Epithelial cell of esophagus (primary cell): ENCODE data around the gene GPS1.

Experiments
- DNase-seq: peaks from one replicate; pipeline ENCODE4 v3.0.0; 2010; ENCODE audit warnings: low read depth
- H3K4me3 ChIP-seq: 2 replicates; pipeline ENCODE4 v1.5.1; 2011; ENCODE audit warnings: mild to moderate bottlenecking, low read length, control low read depth
- TF ChIP-seq, protein P1 (sequence below): IDR thresholded peaks from 2 replicates; pipeline ENCODE4 v1.5.1; 2011; ENCODE audit warnings: low read depth, mild to moderate bottlenecking, low read length, control low read depth, inconsistent platforms; ENCODE audit not compliant: insufficient read depth; ENCODE audit errors: missing control alignments

The GPS1 gene

GRCh38 chr17:82047914-82048570, 3.7 kb upstream of the GPS1 start:
- TF ChIP-seq, protein P1, sequence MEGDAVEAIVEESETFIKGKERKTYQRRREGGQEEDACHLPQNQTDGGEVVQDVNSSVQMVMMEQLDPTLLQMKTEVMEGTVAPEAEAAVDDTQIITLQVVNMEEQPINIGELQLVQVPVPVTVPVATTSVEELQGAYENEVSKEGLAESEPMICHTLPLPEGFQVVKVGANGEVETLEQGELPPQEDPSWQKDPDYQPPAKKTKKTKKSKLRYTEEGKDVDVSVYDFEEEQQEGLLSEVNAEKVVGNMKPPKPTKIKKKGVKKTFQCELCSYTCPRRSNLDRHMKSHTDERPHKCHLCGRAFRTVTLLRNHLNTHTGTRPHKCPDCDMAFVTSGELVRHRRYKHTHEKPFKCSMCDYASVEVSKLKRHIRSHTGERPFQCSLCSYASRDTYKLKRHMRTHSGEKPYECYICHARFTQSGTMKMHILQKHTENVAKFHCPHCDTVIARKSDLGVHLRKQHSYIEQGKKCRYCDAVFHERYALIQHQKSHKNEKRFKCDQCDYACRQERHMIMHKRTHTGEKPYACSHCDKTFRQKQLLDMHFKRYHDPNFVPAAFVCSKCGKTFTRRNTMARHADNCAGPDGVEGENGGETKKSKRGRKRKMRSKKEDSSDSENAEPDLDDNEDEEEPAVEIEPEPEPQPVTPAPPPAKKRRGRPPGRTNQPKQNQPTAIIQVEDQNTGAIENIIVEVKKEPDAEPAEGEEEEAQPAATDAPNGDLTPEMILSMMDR: no peak
- no peak overlapping the region for H3K4me3 ChIP-seq
- no peak for DNase-seq

GRCh38 chr17:82048571-82048971, 3.1 kb upstream of the GPS1 start:
- DNase-seq: no peak
- H3K4me3 ChIP-seq: no peak overlapping the region
- TF ChIP-seq, protein P1: no peak

DNA sequence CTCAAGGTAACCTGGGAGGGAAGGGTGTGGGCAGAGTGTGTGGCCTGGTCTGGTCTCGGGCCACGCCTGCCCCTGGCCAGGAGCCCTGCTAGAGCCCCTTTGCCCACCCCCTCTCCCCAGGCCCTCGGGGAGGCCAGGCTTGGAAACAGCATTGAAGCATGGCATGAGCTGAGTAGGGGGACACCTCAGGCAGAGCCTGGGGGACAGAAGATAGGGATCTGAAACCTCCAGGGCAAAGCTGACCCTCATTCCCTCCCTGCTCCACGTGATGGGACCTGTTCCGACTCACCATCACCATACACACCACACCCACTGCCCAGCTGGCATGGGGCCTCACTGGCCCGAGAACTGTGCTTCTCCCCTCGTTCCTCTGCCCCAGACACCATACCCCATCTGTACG, 2.6 kb upstream of the GPS1 start:
- TF ChIP-seq, protein P1: no peak
- no peak for DNase-seq
- H3K4me3 ChIP-seq: no peak overlapping the region

DNA sequence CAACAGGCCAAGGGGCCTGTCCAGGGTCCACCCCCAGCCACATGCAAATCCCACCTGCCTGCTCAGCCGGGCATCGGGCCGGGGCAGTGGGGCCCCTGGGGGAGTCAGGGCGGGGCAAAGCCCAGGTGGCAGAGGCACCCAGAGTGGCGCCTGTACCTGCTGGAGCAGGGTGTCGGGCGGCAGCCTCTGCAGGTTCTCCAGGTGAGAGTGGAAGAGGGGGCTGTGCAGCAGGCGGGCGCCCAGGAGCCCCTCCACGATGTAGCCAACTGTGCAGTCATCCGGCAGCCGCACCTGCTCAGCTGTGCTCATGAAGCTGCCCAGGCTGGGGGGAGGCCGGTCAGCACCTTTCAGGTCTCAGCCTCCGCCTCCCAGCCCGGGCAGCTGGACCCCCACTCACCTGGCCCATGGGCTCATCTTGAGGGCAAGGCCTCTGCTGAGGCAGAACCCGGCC, 2.2 kb upstream of the GPS1 start:
- H3K4me3 ChIP-seq: no peak overlapping the region
- no peak for DNase-seq
- TF ChIP-seq, protein P1: no peak

DNA sequence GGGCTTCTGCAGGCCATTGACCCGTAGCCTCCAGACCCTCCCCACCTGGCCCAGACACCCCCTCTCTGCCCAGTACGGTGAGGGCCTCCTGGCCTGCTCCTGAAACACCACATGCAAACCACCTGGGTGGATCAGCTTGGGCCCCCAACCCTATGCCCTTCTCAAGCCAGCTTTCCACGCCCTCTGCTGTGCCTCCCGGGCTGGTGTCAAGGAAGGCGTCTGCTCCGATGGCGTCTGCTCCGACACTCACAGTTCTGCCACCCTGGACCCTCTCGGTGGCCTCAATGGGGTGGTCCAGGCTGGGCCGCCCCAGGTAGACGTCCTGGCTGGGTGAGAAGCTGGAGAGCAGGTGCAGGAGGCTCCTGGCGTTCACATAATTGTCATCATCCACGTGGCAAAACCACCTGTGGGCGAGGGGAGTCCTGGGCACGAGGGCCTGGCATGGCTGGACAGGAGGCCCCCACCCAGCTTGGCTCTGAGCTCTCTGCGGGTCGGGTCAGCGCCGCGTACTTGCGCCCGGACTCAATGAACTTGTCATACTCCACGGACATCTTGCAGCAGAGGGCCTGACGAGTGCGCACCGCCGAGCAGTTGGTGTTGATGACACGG, 1.4 kb upstream of the GPS1 start:
- H3K4me3 ChIP-seq: peak overlapping the region; percentile 79
- no peak for DNase-seq
- TF ChIP-seq, protein P1: no peak

DNA sequence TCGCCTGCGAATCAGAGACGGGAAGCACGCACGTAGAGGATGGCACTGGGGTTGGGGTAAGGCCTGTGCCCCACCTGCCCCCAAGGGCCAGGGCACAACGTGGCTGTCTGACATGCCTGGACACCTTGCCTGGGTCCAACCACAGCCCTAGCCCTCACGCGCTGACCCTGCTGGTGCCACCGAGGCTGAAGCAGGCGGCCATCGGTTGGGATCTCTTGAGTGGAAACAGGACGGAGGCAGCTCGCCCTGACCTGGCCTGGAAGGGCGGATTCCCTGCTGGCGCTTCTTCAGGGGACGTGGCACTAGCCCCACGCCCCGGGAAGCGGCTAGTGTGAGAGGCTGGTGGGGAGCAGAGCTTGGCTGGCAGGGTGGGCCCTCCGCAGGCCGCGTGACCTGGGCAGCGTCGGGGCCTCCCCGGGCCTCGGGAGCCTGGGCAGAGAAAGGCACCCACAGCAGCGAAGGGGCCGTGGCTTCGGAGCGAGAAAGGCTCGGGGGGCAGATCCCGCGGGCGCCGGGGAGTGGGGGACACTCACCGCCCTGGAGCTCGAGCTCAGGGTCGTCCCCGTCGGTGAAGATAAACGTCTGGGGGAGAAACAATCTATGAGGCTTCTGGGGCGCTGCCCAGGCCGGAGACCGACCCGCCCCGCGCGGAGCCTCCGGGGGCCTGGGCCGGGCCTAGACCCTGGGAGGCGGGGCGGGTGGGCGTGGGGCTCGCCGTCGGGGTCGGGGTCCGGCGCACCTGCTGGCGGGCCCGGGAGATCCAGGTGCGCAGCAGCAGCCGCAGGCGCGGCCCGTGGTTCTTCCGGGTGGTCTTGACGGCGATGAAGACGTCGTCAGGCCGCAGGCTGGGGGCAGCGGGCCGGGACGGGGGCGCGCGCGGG, 697 bp upstream of the GPS1 start:
- no peak for DNase-seq
- H3K4me3 ChIP-seq: peak overlapping the region; percentile 79
- TF ChIP-seq, protein P1: no peak
